Nephron progenitor cell (in vitro differentiated cells): ENCODE results near the gene KLC1.

Source experiments
- DNase-seq: peaks from one replicate; pipeline ENCODE4 v3.0.0; 2021
- H3K27ac Mint-ChIP-seq: 2 replicates; pipeline ENCODE4 v1.8.0; 2021; ENCODE audit warnings: mild to moderate bottlenecking, moderate library complexity, mixed read lengths
- H3K27me3 Mint-ChIP-seq: 2 replicates; pipeline ENCODE4 v1.8.0; 2021; ENCODE audit warnings: mild to moderate bottlenecking, low read depth, mixed read lengths; ENCODE audit not compliant: poor library complexity
- H3K36me3 Mint-ChIP-seq: 2 replicates; pipeline ENCODE4 v1.8.0; 2021; ENCODE audit warnings: low read depth, mixed read lengths
- H3K4me1 Mint-ChIP-seq: 2 replicates; pipeline ENCODE4 v1.8.0; 2021; ENCODE audit warnings: mixed read lengths
- H3K4me3 Mint-ChIP-seq: 2 replicates; pipeline ENCODE4 v1.8.0; 2021; ENCODE audit warnings: mild to moderate bottlenecking, moderate library complexity, mixed read lengths
- H3K9me3 Mint-ChIP-seq: 2 replicates; pipeline ENCODE4 v1.8.0; 2021; ENCODE audit warnings: mild to moderate bottlenecking, moderate library complexity, mixed read lengths
- TF ChIP-seq, protein P1 (sequence below): fragments of 200-600 bp; sonication (generic); IDR thresholded peaks from 2 replicates; pipeline ENCODE4 v1.5.0; 2021; ENCODE audit warnings: antibody characterized with exemption

The KLC1 gene

GRCh38 chr14:103730490-103731035 is 101.6 kb downstream of the KLC1 start:
- TF ChIP-seq, protein P1, sequence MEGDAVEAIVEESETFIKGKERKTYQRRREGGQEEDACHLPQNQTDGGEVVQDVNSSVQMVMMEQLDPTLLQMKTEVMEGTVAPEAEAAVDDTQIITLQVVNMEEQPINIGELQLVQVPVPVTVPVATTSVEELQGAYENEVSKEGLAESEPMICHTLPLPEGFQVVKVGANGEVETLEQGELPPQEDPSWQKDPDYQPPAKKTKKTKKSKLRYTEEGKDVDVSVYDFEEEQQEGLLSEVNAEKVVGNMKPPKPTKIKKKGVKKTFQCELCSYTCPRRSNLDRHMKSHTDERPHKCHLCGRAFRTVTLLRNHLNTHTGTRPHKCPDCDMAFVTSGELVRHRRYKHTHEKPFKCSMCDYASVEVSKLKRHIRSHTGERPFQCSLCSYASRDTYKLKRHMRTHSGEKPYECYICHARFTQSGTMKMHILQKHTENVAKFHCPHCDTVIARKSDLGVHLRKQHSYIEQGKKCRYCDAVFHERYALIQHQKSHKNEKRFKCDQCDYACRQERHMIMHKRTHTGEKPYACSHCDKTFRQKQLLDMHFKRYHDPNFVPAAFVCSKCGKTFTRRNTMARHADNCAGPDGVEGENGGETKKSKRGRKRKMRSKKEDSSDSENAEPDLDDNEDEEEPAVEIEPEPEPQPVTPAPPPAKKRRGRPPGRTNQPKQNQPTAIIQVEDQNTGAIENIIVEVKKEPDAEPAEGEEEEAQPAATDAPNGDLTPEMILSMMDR = no peak
- no peaks in the 10 kb centered on the region for H3K9me3 Mint-ChIP-seq
- DNase-seq = no peak
- H3K27me3 Mint-ChIP-seq = no peaks in the 10 kb centered on the region
- H3K4me1 Mint-ChIP-seq = peaks cover 4% of the 10 kb centered on the region
- H3K36me3 Mint-ChIP-seq = peaks cover 27% of the 10 kb centered on the region
- no peak overlapping the region for H3K4me3 Mint-ChIP-seq
- no peak overlapping the region for H3K27ac Mint-ChIP-seq

GRCh38 chr14:103731481-103731880 is 102.5 kb downstream of the KLC1 start:
- Mint-ChIP-seq H3K4me1 (peaks cover 3% of the 10 kb centered on the region), H3K4me3 (no peak overlapping the region), H3K9me3 (no peaks in the 10 kb centered on the region), H3K27me3 (no peaks in the 10 kb centered on the region), H3K27ac (no peak overlapping the region), H3K36me3 (peaks cover 27% of the 10 kb centered on the region)
- TF ChIP-seq, protein P1 = no peak
- DNase-seq = no peak

DNA sequence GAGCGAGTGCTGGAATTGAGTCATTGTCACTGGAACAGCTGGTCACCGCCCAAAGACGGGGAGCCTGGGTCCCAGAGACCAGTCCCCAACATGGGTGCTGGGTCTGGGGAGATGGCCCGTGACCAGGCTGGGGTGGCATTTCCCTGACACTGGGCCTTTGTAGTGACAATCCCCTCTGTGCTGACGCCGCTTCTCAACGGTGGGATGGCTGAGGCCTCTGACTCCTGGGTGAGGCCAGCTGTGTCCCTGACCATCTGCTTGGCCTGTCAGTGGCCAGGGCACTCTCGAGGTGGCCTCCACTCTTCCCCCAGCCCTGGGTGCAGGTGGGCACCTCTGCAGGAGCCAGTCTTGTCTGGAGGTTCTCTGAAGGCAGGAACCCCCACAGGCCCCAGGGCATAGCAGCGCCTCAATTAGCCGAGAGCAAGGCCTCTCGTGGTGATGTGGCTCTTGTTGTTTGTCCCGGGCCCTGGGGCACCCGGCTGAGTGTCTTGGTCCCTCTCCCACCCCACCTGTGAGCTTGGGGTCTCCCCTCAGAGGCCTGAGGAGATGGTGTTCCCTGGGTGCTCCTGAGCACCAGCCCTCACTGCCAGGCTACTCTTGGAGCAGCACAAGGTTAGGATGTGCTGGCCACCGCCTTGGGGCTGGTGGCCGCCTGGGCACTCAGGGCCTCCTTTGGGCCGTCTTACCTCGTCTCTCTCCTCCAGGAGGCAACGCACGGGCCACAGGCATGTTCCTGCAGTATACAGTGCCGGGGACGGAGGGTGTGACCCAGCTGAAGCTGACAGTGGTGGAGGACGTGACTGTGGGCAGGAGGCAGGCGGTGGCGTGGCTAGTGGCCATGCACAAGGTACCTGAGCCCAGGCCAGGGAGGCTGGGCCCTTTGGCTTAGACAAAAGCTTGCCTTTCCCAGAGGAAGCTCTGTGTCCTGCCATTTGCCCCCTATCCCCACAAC is 103.2 kb downstream of the KLC1 start:
- H3K36me3 Mint-ChIP-seq = peaks cover 27% of the 10 kb centered on the region
- no peaks in the 10 kb centered on the region for H3K27me3 Mint-ChIP-seq
- H3K4me1 Mint-ChIP-seq = no peaks in the 10 kb centered on the region
- TF ChIP-seq, protein P1 = no peak
- DNase-seq = no peak
- H3K9me3 Mint-ChIP-seq = no peaks in the 10 kb centered on the region
- peak overlapping the region; percentile 55 for H3K27ac Mint-ChIP-seq
- H3K4me3 Mint-ChIP-seq = no peak overlapping the region

GRCh38 chr14:103732868-103733620 is 104.0 kb downstream of the KLC1 start:
- H3K4me1 Mint-ChIP-seq = peaks cover 5% of the 10 kb centered on the region
- H3K4me3 Mint-ChIP-seq = no peak overlapping the region
- no peaks in the 10 kb centered on the region for H3K9me3 Mint-ChIP-seq
- TF ChIP-seq, protein P1 = no peak
- DNase-seq = no peak
- peaks cover 33% of the 10 kb centered on the region for H3K36me3 Mint-ChIP-seq
- H3K27me3 Mint-ChIP-seq = no peaks in the 10 kb centered on the region
- peak overlapping the region; percentile 55 for H3K27ac Mint-ChIP-seq

DNA sequence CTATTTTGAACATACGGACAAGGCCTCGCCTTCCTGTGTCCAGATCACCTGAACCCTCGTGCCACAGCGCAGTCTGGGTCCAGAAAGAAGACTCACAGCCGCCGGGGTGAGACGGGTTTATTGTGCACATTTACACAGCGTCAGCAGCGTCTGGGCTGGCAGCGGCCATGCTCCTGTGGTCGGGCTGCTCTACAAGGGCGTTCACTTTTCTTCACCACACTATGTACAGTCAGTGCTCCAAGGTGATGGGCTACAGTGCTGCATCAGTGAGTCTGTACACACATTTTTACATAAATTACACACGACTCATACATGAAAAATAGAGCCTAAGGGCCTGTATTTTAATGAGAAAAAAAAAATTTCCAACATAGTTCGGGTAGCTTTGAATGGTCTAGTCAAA is 104.6 kb downstream of the KLC1 start:
- Mint-ChIP-seq H3K4me3 (no peak overlapping the region), H3K4me1 (peaks cover 11% of the 10 kb centered on the region), H3K36me3 (peaks cover 35% of the 10 kb centered on the region), H3K9me3 (no peaks in the 10 kb centered on the region), H3K27ac (no peak overlapping the region), H3K27me3 (no peaks in the 10 kb centered on the region)
- TF ChIP-seq, protein P1 = no peak
- no peak for DNase-seq
